AG20443 (cell line): ENCODE data around the gene SHLD2.
"Not testable (repeated sequence)": the region's sequence is repeated elsewhere in the genome, so short reads cannot be mapped to it uniquely, and the experiment has no call there.

Experiments
- DNase-seq: peaks from one replicate; pipeline ENCODE4 v3.0.0; 2012; ENCODE audit warnings: low spot score, mixed read lengths

Gene SHLD2

GRCh38 chr10:87145598-87145997, 50.6 kb downstream of the SHLD2 start:
- DNase-seq: not testable (repeated sequence)

GRCh38 chr10:87149020-87149609, 54.1 kb downstream of the SHLD2 start:
- not testable (repeated sequence) for DNase-seq

DNA sequence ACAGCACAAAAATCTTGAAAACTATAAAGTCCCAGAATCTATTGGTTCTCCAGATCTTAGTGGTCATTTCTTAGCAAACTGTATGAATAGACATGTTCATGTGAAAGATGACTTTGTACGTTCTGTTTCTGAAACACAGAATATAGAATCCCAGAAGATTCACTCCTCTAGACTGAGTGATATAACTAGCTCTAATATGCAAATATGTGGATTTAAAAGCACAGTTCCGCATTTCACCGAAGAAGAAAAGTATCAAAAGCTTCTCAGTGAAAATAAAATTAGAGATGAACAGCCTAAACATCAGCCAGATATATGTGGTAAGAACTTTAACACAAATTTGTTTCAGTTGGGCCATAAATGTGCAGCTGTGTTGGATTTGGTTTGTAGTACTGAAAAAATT, 56.5 kb downstream of the SHLD2 start:
- DNase-seq: not testable (repeated sequence)

- not testable (repeated sequence) for DNase-seq
Measured at GRCh38 chr10:87156841-87157240, 61.8 kb downstream of the SHLD2 start.

- DNase-seq: peak; percentile 13
Measured at GRCh38 chr10:87157821-87158220, 62.8 kb downstream of the SHLD2 start.

GRCh38 chr10:87162703-87163293, 67.8 kb downstream of the SHLD2 start:
- not testable (repeated sequence) for DNase-seq

DNA sequence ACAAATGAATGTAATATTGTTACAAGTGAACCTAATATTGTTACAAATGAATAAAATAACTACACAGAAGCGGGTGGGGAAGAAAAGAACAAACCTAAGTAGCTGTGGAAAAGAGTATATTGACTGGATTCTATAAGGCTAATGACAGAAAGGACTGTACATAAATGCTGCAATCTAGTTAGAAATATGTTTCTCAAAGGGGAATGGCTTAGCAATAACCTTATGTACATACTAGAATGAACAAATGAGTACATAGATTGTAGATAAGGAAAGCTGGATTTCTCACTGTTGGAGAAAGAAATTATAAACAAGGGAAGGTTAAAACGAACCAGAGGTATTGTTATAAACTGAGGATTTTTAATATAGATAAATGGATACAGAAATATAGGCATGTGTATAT, 68.4 kb downstream of the SHLD2 start:
- not testable (repeated sequence) for DNase-seq

DNA sequence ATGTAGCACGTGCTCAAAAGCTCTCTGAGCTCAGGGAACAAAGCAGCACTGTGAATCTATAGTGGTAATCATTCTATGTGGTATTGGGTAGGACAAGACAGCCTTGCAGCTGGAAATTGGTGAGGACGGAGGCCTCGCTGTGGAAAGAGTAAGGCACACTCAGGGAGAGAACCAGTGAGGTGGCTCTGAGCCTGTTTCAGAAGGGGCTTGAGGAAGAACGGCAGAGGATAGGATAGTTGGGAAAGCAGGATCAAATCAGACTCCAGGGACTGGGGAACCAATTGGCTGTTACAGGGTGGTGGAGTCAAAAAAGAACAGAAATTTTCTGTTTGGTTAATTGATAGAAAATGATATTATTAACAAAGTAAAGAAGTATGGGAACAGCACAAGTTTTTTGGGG, 74.9 kb downstream of the SHLD2 start:
- not testable (repeated sequence) for DNase-seq

DNA sequence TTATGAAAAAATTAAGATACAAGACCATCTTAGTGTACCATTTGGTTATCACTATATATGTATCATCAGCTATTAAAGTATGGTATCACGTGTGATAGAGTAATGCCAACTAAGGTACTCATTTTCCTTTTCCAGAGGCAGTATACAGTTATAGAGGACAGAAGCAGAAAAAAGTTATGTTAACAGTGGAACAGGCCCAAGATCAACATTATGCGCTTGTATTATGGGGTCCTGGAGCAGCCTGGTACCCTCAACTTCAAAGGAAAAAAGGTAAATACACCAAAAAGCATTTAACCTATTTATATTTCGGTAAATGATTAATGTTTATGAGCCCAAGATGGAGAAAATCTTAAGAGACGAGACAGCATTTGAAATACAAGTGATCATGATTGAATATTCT, 75.7 kb downstream of the SHLD2 start:
- DNase-seq: not testable (repeated sequence)

DNA sequence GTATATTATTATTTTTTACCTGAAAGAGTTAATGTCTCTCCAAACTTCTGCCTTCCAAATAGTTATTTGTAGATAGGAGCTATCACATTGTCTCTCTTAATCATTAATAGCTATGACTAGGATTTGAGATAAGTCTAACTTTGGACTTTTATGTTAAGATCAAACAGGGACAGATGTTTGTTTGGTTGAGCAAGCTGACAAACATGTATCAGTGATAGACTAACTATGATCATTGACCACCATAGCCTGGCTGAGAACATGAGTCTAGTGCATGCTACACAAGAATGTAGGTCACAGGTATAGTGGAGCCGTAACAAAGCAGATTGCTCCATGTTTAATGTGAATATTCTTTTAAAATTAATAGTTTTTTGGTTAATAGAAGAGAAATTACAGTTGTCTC, 76.7 kb downstream of the SHLD2 start:
- not testable (repeated sequence) for DNase-seq

DNA sequence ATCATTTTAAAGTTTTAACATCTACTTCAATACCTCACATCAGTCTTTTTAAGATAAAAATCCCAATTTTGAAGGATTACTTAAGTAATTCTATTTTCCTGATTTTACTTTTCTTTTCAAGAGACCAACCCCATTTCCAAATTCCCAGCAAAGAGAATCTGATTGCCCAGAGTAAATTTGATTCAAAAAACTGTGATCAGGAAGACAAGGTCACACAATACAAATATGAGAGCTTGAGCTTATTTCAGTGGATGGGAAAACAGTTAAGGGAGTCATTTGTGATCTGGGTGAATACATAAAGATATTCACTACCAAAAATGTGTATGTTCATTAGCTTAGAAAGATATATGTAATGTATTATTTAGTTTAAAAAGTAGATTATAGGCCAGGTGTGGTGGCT, 77.2 kb downstream of the SHLD2 start:
- DNase-seq: not testable (repeated sequence)

DNA sequence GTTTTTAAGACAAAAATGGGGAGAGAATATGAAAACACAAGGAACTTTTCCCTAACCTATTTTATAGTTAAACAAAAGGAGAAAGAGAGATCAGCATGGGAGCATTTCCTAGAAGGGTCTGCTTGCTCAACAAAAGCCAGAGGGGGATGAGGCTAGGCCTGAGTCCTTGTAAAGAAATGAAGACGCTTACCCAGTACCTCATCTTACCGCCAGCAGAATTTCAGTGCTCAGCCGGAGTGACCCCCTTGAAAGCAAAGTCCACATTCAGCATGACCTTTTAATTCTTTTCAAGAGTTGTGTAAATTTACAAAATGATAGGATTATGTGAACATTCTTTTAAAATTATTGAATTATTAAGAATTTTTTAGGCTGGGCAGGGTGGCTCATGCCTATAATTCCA, 82.6 kb downstream of the SHLD2 start:
- DNase-seq: not testable (repeated sequence)

DNA sequence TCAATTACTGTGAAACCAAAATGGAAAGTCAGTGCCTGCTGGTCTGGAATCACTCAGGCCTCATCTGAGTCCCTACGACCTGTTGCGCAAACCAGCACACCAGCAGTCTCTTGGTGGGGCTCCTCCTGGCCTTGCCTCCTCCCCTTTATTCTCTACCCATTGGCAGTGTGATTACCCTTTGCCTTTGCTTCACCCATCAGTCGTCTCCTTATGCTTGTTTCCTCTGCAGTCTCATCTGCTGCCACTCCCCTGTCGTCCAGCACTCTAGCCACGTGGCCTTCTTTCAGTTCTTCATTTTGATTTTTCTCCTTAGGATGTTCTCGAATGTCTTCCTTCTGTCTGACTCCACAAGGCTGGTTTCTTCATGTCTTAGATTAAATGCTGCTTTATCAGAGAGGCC, 89.4 kb downstream of the SHLD2 start:
- not testable (repeated sequence) for DNase-seq

DNA sequence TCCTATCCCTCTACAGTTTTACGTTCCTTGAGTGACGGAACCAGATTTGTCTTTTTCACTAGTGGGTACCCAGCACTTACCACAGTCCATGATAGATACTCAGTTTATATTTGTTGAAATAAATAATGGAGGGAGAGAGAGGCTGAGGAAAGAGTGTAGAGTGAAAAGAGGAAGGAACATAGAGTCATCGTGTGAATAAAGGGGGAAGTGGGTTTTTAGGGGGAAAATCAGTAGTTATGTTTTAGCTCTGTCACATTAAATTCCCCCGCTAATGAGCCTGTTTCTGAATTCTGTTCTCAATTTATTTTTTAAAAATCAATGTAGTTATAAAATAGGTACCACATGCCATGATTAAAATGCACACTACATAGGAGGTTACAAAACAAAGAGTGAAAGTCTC, 91.0 kb downstream of the SHLD2 start:
- DNase-seq: not testable (repeated sequence)

DNA sequence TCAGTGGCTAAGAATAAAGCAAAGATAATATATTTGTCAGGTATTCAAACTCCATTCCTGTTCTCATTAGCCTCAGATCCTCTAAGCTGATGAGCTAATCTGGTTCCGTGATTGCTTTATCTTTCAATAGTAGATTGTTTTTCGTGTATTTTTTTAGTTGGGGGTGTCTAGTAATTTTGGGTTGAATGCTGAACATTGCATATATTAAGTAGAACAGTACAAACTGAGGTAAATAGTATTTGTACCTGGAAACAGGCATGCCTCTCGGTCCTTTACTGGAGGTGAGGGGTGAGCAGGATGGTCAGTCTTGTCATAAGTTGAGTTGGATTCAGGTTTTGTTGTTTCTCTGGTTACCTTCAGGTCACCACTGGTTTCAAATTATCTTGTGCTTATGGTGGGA, 92.6 kb downstream of the SHLD2 start:
- DNase-seq: not testable (repeated sequence)

DNA sequence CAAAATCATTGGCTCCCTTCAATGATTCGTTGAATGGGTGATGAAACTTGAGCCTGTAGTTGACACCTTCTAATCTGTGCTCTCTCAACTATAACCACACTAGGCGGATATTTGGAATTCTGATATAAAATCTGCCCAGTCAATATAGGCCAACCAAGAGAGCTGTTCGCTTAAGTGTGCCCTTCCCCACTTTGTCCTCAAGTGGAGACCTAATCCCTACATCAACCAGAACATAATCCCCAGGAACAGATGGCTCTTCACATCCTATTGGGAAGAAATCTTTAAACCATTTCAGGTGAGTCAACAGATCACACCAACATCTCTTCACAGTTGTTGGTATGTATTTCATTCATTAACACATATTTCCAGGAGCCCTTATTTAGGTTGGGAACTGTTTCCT, 96.8 kb downstream of the SHLD2 start:
- not testable (repeated sequence) for DNase-seq

DNA sequence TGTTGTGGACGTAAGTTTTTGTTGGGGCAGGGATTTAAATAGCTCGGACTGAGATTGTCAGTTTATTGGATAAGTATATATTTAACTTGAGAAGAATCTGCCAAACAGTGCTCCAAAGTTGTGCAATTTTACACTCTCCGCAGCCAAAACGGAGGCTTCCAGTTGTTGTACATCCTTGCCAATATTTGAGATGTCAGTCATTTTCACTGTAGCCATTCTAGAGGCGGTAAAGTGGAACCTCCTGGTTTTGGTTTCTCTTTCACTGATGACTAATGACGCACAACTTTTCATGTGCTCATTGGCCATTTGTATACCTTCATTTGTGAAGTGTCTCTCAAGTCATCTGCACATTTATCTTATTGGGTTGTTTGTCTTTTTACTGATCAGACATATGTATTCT, 105.9 kb downstream of the SHLD2 start:
- DNase-seq: not testable (repeated sequence)

- DNase-seq: not testable (repeated sequence)
Measured at GRCh38 chr10:87204801-87205200, 109.8 kb downstream of the SHLD2 start.

- not testable (repeated sequence) for DNase-seq
Measured at GRCh38 chr10:87206922-87207321, 111.9 kb downstream of the SHLD2 start.

DNA sequence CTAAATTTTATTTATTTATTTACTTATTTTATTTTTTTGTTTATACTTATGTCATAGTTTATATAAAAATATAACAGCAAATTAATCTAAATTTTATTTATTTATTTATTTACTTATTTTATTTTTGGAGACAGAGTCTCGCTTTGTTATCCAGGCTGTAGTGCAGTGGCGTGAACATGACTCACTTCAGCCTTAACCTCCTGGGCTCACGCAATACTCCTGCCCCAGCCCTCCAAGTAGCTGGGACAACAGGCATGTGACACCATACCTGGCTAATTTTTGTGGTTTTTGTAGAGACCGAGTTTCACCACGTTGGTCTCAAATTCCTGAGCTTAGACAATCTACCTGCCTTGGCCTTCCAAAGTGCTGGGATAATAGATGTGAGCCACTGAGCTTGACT, 115.3 kb downstream of the SHLD2 start:
- not testable (repeated sequence) for DNase-seq

GRCh38 chr10:87211848-87212247, 116.8 kb downstream of the SHLD2 start:
- peak; percentile 11 for DNase-seq

DNA sequence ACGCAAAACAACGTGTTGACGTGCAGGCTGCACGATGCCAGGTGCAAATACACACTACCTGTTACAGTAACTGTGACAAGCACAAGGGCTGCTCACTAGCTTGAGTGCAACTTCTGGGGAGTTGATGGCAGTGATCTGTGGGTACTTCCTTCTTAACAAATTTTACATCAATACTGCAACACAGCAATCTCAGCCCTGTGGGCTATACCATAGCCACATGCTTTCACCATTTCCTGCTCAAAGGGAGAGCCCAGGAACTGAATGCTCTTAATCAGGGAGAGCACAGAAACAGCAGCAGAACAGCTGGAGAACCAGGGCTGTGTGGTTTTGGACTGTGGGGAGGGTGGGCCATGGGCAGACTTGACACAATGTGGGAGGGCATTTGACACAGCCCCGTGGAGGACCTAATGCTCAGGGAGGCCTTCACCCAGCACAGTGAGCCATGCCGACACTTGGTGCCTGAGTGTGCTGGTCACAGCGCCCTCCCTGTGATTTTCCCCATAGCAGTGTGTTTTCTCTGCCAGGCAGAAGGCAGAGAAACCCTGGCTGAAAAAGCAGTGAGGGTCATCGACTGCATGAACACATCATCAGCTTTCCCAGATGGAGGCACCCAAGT, 118.3 kb downstream of the SHLD2 start:
- DNase-seq: not testable (repeated sequence)

DNA sequence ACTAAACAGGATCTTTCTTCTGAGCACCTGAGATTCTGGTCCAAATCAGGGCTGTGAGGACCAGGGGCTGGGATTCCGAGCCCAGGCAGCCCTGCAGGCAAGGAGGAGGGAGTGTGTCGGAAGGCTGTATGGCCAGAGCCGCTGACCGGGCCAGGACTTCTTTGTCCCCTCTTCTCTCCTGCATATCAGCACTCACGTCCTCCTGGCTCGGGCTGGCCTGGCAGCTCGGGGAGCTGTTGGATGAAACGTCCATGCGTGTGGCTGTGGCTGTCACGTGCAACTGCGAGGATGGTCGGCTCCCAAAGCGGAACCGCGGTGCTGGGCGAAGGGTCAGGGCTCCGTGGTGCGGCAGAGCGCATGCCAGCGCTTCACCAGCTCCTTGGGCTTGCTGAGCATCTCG, 118.8 kb downstream of the SHLD2 start:
- not testable (repeated sequence) for DNase-seq
